HCT116 (cell line): ENCODE results near the gene ACTL7B. TPM values are rescaled to one million over a fixed set of nuclear protein-coding genes. Genes with fewer than 3 reads are reported as not detected.

Experiments used
- ATAC-seq: fragments of 200-7000 bp; cut with Tn5 transposase; 2 replicates; pipeline ENCODE4 v1.9.1; 2020; ENCODE audit warnings: mild to moderate bottlenecking, moderate library complexity
- BruUV-seq: library from RNA; stranded (reverse); fragments of 400-500 nt; replicated peaks from 2 replicates; lab custom pipeline; 2021; lab: Mats Ljungman, UMichigan
- CTCF ChIA-PET: fragments of 300-600 bp; sonication (Branson Sonifier 250); formaldehyde crosslinking; loops from one replicate; lab custom pipeline; 2021; ENCODE audit warnings: antibody characterized with exemption; lab: Charles Lee
- POLR2A ChIA-PET: fragments of 300-600, 350-600 bp; sonication (Branson Sonifier 250); formaldehyde crosslinking; loops from one replicate; lab custom pipeline; 2021; ENCODE audit warnings: antibody characterized with exemption; lab: Charles Lee
- RAD21 ChIA-PET, 2 experiments: fragments of 300-600 bp; sonication (Branson Sonifier 250); formaldehyde crosslinking; loops; one replicate each; lab custom pipeline; 2023; ENCODE audit warnings: low total read pairs in 2 of 2; ENCODE audit not compliant: uncharacterized antibody in 2 of 2, unreplicated experiment in 2 of 2, low non-redundant PET in 1 of 2; lab: Charles Lee
- DNase-seq: peaks from one replicate; pipeline ENCODE4 v3.0.0-alpha.2; 2010; ENCODE audit warnings: low read depth, low spot score
- H2AFZ ChIP-seq: fragments of 200-600 bp; shearing (Covaris generic), sonication (generic); 2 replicates; pipeline ENCODE4 v1.6.1; 2017; ENCODE audit warnings: low read depth, mixed run types, mixed read lengths, antibody characterized with exemption, low read length; ENCODE audit not compliant: poor library complexity, severe bottlenecking
- H3K27ac ChIP-seq: 2 replicates; pipeline ENCODE4 v1.5.1; 2012; ENCODE audit warnings: low read depth, low read length
- H3K27me3 ChIP-seq: fragments of 200-600 bp; sonication (generic); 2 replicates; pipeline ENCODE4 v1.6.1; 2016; ENCODE audit warnings: mixed run types, low read length, mixed read lengths; ENCODE audit not compliant: insufficient read depth
- H3K36me3 ChIP-seq, 2 experiments: fragments of 200-500 bp in 1 of 2; fragments of 200-600 bp in 1 of 2; sonication (Bioruptor generic) in 1 of 2; sonication (generic) in 1 of 2; 2 replicates each; pipeline versions ENCODE4 v1.5.1 to v1.6.1; 2014 to 2016; ENCODE audit warnings: low read length in 2 of 2, inconsistent platforms in 1 of 2, mixed read lengths in 1 of 2, mixed run types in 1 of 2; ENCODE audit not compliant: insufficient read depth in 2 of 2, control insufficient read depth in 1 of 2
- H3K4me1 ChIP-seq, 2 experiments: fragments of 200-600 bp in 1 of 2; sonication (generic) in 1 of 2; 2 replicates each; pipeline versions ENCODE4 v1.5.1 to v1.6.1; 2012 to 2017; ENCODE audit warnings: low read length in 2 of 2, inconsistent platforms in 1 of 2, mild to moderate bottlenecking in 1 of 2, mixed read lengths in 1 of 2, mixed run types in 1 of 2, moderate library complexity in 1 of 2; ENCODE audit not compliant: insufficient read depth in 2 of 2, control insufficient read depth in 1 of 2
- H3K4me2 ChIP-seq: fragments of 200-600 bp; sonication (generic); 2 replicates; pipeline ENCODE4 v1.6.1; 2017; ENCODE audit warnings: mixed run types, low read length, mixed read lengths
- H3K4me3 ChIP-seq, 2 experiments: fragments of 200-600 bp in 1 of 2; sonication (generic) in 1 of 2; replicated peaks in 1 of 2; 2 replicates each; pipeline ENCODE4 v1.5.1; 2011 to 2016; ENCODE audit warnings: low read length in 2 of 2, control low read depth in 1 of 2, low read depth in 1 of 2, mild to moderate bottlenecking in 1 of 2, mixed read lengths in 1 of 2, mixed run types in 1 of 2
- H3K79me2 ChIP-seq: fragments of 200-600 bp; sonication (generic); 2 replicates; pipeline ENCODE4 v1.6.1; 2017; ENCODE audit warnings: mild to moderate bottlenecking, mixed run types, low read length, moderate library complexity, mixed read lengths; ENCODE audit not compliant: insufficient read depth
- H3K9ac ChIP-seq: fragments of 200-600 bp; sonication (generic); 2 replicates; pipeline ENCODE4 v1.6.1; 2016; ENCODE audit warnings: low read length, mixed read lengths
- H3K9me2 ChIP-seq: fragments of 200-600 bp; sonication (generic), shearing (Covaris generic); 2 replicates; pipeline ENCODE4 v1.6.1; 2017; ENCODE audit warnings: mixed run types, mild to moderate bottlenecking, moderate library complexity; ENCODE audit not compliant: insufficient read depth
- H3K9me3 ChIP-seq, 2 experiments: fragments of 200-500 bp in 1 of 2; fragments of 200-600 bp in 1 of 2; sonication (Bioruptor generic) in 1 of 2; sonication (generic) in 1 of 2; 2 replicates each; pipeline ENCODE4 v1.6.1; 2014 to 2017; ENCODE audit warnings: low read length in 2 of 2, mixed read lengths in 2 of 2, inconsistent platforms in 1 of 2, low read depth in 1 of 2, mild to moderate bottlenecking in 1 of 2, mixed run types in 1 of 2, moderate library complexity in 1 of 2; ENCODE audit not compliant: control insufficient read depth in 1 of 2, insufficient read depth in 1 of 2
- H4K20me1 ChIP-seq: fragments of 200-600 bp; sonication (generic), shearing (Covaris generic); 2 replicates; pipeline ENCODE4 v1.6.1; 2017; ENCODE audit warnings: mixed run types, mild to moderate bottlenecking, moderate library complexity; ENCODE audit not compliant: insufficient read depth
- CEBPB ChIP-seq: IDR thresholded peaks from 2 replicates; pipeline ENCODE4 v1.6.1; 2012; ENCODE audit warnings: low read depth
- CTCF ChIP-seq, 3 experiments: fragments of 200-600 bp in 1 of 3; sonication (generic) in 1 of 3; IDR thresholded peaks in 2 of 3; conservative IDR thresholded peaks in 1 of 3; 2 replicates each; pipeline ENCODE4 v1.5.1; 2012 to 2017; ENCODE audit warnings: low read depth in 2 of 3, low read length in 2 of 3, antibody characterized with exemption in 1 of 3, borderline replicate concordance in 1 of 3, control low read depth in 1 of 3, mild to moderate bottlenecking in 1 of 3, mixed read lengths in 1 of 3, mixed run types in 1 of 3, moderate library complexity in 1 of 3; ENCODE audit not compliant: insufficient read depth in 1 of 3
- ELF1 ChIP-seq: IDR thresholded peaks from 2 replicates; pipeline ENCODE4 v1.6.1; 2012; ENCODE audit warnings: low read depth, borderline replicate concordance
- EZH2 ChIP-seq: fragments of 200-600 bp; sonication (generic); IDR thresholded peaks from 2 replicates; pipeline ENCODE4 v1.6.1; 2017; ENCODE audit warnings: antibody characterized with exemption, mixed run types
- EZH2phosphoT487 ChIP-seq: fragments of 200-600 bp; IDR thresholded peaks from 2 replicates; pipeline ENCODE4 v1.6.1; 2018; ENCODE audit warnings: antibody characterized with exemption, borderline replicate concordance
- TCF7L2 ChIP-seq: IDR thresholded peaks from 2 replicates; pipeline ENCODE4 v1.7.0; 2011; ENCODE audit warnings: borderline replicate concordance, inconsistent platforms; ENCODE audit not compliant: insufficient read depth, insufficient read length; ENCODE audit errors: extremely low read depth
- YY1 ChIP-seq: IDR thresholded peaks from 2 replicates; pipeline ENCODE4 v1.6.1; 2011; ENCODE audit warnings: low read length, low read depth, moderate library complexity, mild to moderate bottlenecking; ENCODE audit not compliant: insufficient replicate concordance; ENCODE audit errors: extremely low read depth
- ZBTB33 ChIP-seq: IDR thresholded peaks from 2 replicates; pipeline ENCODE4 v1.6.1; 2011; ENCODE audit warnings: mild to moderate bottlenecking, low read length, moderate library complexity; ENCODE audit not compliant: insufficient replicate concordance; ENCODE audit errors: extremely low read depth
- ZFX ChIP-seq: fragments of 450-650 bp; IDR thresholded peaks from 2 replicates; pipeline ENCODE4 v1.6.1; 2017
- intact Hi-C: fragments of 100-400 bp; cut with micrococcal nuclease; formaldehyde crosslinking; loops from 2 replicates; pipeline ENCODE4 v1.10.0; 2022
- total RNA-seq: library from RNA; stranded (reverse); gene quantifications from one replicate; pipeline ENCODE4 v1.2.1, GENCODE V29; 2021; ENCODE audit not compliant: unreplicated experiment
- TF ChIP-seq, protein P1 (sequence below): IDR thresholded peaks from 2 replicates; pipeline ENCODE4 v1.6.1; 2012; ENCODE audit warnings: low read depth

ACTL7B gene
- total RNA-seq, 1 experiment from 2014 or later, result not detected

DNA sequence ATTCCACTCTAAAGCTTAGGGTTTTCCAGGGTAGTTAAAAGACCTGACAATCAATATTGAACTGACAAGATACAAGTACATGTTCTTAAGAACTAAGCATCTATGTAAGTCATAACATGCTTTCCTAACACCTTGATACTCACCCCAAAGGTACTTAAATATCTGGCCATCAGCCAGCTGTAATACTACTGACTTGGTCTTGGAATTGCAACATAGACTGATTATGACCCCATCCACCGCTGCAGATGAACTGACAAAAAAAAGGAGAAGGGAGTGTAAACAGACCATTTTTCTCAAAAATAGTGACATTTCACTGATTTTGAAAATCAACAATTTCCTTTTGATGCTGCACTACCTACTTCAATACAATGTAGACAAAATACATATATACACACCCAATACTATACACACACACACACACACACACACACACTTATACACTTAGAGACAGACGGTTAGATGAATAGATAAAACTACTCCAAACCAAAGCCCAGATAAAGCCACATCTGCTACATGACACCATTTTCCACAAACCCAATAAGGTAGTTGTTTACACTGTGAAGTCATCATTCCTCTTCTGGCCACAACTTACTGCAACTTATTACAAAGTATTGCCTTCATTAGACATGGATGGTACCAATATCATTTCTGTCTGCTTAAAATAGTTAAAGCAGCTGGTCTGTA lies 47.8 kb upstream of the ACTL7B start:
- H3K4me3 ChIP-seq, result no peak overlapping the region
- no peak for TF ChIP-seq CEBPB
- TF ChIP-seq TCF7L2, result no peak
- TF ChIP-seq ZFX, result no peak
- no peak for TF ChIP-seq EZH2
- TF ChIP-seq, all 23 proteins: peak for 0
- Histone ChIP-seq H3K36me3 (peaks cover 44 to 46% of the 10 kb centered on the region in 2 experiments; a peak in 3 of 4 replicates), H3K27me3 (no peaks in the 10 kb centered on the region), H3K9me3 (no peaks in the 10 kb centered on the region), H3K4me2 (no peak overlapping the region), H3K9ac (no peak overlapping the region), H4K20me1 (no peaks in the 10 kb centered on the region), H3K27ac (no peak overlapping the region), H3K4me1 (no peaks in the 10 kb centered on the region), H3K9me2 (no peaks in the 10 kb centered on the region), H2AFZ (no peak overlapping the region), H3K79me2 (no peaks in the 10 kb centered on the region)
- DNase-seq (no peak), ATAC-seq (no peak)
- RAD21 ChIA-PET, result no interaction called here
- POLR2A ChIA-PET, result no interaction called here
- CTCF ChIA-PET, result no interaction called here
- intact Hi-C loops, result no loop called here
- BruUV-seq, result no TSS peak

DNA sequence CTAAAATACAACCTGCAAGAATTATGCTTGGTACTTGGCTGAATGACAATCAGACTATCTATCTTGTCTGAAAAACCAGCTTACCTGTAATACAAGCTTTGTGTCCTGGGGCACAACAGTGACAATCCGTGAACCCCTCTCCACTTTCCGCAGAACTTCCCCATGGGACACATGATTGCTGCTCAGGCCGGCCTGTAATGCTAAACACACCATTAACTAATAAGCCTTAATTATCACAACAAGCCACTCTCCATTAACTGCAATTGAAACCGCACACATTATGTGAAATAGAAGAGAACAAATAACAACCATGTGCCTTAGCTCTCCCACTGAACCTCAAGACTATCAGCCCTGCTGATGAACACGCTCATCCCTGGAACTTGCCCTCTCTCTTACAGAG lies 44.4 kb upstream of the ACTL7B start:
- CTCF ChIA-PET, result interaction anchor here (1.3 kb wide), 1 partner anchor 54 kb away, joined by 3 read pairs; no protein-coding TSS in a partner anchor
- Histone ChIP-seq H3K9me3 (no peaks in the 10 kb centered on the region), H3K79me2 (no peaks in the 10 kb centered on the region), H3K27ac (no peak overlapping the region), H3K9ac (no peak overlapping the region), H3K27me3 (no peaks in the 10 kb centered on the region), H3K4me3 (no peak overlapping the region), H3K36me3 (peaks cover 45 to 52% of the 10 kb centered on the region in 2 experiments; a peak in 3 of 4 replicates), H3K4me2 (no peak overlapping the region), H2AFZ (no peak overlapping the region), H3K9me2 (no peaks in the 10 kb centered on the region), H4K20me1 (no peaks in the 10 kb centered on the region), H3K4me1 (no peaks in the 10 kb centered on the region)
- POLR2A ChIA-PET, result no interaction called here
- no TSS peak for BruUV-seq
- RAD21 ChIA-PET, result no interaction called here
- intact Hi-C loops, result no loop called here
- ATAC-seq (no peak), DNase-seq (no peak)
- TF ChIP-seq ZBTB33 (no peak), CTCF (IDR thresholded peaks at IDR 0.05 in 2 of 3, conservative IDR thresholded peaks at IDR 0.05 in 1 of 3; ENCODE audit: borderline replicate concordance in 1 of 3, insufficient read depth in 1 of 3, low read depth in 2 of 3, low read length in 2 of 3) (no peak), ELF1 (no peak), EZH2phosphoT487 (no peak), YY1 (no peak)
- TF ChIP-seq, protein P1, sequence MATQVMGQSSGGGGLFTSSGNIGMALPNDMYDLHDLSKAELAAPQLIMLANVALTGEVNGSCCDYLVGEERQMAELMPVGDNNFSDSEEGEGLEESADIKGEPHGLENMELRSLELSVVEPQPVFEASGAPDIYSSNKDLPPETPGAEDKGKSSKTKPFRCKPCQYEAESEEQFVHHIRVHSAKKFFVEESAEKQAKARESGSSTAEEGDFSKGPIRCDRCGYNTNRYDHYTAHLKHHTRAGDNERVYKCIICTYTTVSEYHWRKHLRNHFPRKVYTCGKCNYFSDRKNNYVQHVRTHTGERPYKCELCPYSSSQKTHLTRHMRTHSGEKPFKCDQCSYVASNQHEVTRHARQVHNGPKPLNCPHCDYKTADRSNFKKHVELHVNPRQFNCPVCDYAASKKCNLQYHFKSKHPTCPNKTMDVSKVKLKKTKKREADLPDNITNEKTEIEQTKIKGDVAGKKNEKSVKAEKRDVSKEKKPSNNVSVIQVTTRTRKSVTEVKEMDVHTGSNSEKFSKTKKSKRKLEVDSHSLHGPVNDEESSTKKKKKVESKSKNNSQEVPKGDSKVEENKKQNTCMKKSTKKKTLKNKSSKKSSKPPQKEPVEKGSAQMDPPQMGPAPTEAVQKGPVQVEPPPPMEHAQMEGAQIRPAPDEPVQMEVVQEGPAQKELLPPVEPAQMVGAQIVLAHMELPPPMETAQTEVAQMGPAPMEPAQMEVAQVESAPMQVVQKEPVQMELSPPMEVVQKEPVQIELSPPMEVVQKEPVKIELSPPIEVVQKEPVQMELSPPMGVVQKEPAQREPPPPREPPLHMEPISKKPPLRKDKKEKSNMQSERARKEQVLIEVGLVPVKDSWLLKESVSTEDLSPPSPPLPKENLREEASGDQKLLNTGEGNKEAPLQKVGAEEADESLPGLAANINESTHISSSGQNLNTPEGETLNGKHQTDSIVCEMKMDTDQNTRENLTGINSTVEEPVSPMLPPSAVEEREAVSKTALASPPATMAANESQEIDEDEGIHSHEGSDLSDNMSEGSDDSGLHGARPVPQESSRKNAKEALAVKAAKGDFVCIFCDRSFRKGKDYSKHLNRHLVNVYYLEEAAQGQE, result no peak
